ENCODE results near the gene UGCG. TPM values are rescaled to one million over a fixed set of nuclear protein-coding genes. Genes with fewer than 3 reads are reported as not detected.
"Not testable (repeated sequence)": the region's sequence is repeated elsewhere in the genome, so short reads cannot be mapped to it uniquely, and the experiment has no call there.

The UGCG gene
- polyA plus RNA-seq, 3 donors, result 66.8 to 86.1 (median 78.8) TPM

DNA sequence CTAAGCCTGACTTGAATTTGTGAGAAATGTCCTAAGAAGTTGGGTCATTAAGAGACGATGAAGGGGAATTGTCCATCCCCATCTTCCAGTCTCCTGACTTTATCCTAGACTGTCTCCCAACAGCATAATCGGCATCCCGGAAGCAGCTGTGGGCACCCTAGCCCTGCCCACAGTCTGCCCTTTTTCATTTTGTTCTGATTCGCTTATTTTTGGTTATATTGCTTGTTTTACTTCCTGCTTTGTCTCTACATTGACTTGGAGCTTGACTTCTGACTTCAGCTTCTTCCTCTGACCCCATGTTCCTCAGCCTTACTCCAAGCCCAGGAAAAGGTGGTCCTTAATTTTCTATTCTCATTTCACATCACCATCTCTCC, 41.8 kb downstream of the UGCG start:
- no peak for DNase-seq (ENCODE audit: extremely low read depth in 1 of 11, low read depth in 9 of 11, low spot score in 4 of 11)

DNA sequence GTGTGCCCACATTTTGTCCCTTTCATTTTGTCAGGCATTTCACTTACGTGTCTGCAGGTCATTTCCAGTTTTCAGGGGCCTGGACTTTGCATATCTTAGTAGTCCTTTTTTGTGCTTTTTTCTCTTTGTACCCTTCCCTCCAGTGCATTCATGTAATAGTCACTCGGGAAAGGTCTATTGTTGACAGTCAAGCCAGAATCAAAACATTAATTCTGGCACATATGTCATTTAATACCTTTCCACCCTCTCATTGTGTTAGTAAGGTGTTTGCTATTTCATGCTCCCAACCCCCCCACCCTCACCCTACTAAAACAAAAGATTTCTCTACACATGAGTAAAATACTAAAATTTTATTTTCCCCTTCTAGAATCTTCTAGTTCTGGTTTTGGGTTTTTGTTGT, 42.7 kb downstream of the UGCG start:
- DNase-seq (ENCODE audit: extremely low read depth in 1 of 11, low read depth in 9 of 11, low spot score in 4 of 11), result no peak

DNA sequence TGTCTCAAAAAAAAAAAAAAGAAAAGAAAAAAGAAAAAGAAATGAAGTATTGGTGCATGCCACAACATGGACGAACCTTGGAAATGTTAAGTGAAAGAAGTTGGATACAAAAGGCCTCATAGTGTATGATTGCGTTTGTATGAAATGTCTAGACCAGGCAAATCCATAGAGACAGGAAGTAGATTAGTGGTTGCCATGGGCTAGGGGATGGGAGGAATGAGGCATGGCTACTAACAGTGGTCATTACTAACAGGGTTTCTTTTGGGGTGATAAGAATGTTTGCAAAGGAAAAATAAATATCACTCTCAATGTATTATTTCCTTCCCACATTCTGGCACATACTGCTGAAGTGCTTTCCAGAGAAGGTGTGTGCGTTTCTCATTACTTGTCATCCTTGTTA, 44.1 kb downstream of the UGCG start:
- DNase-seq (ENCODE audit: extremely low read depth in 1 of 11, low read depth in 9 of 11, low spot score in 4 of 11), result no peak

DNA sequence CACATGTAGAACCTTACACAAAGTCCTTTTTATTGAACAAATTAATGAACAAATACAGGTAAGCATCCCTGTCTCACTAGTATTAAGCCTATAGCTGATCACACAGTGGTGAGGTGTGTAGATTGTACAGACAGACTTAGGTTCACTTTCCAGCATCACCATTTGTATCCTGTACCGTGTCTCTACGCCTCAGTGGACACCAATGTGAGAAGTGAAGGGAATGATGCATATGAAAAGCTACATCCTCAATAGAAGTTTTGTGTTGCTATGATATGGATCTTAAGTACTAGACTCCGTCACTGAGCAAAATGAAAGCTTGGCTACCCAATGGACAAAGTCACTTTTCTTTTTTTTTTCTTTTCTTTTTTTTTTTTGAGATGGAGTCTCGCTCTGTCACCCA, 46.6 kb downstream of the UGCG start:
- no peak for DNase-seq (ENCODE audit: extremely low read depth in 1 of 11, low read depth in 9 of 11, low spot score in 4 of 11)

DNA sequence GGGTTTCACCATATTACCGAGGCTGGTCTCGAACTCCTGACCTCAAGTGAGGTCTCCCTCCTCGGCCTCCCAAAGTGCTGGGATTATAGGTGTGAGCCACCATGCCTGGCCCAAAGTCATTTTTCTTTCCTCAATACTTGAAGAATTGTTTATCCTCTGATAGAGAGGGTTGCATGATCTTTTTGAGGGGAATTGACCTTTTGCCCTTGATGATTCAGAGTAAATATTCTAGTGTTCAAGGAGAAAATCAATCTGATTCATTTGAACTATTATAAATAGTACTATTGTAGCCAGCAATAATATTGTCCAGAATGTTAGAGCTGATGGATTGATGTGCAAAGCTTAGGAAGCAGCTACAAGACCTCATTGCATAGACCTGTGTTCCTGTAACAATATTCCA, 47.1 kb downstream of the UGCG start:
- DNase-seq (ENCODE audit: extremely low read depth in 1 of 11, low read depth in 9 of 11, low spot score in 4 of 11), result no peak

DNA sequence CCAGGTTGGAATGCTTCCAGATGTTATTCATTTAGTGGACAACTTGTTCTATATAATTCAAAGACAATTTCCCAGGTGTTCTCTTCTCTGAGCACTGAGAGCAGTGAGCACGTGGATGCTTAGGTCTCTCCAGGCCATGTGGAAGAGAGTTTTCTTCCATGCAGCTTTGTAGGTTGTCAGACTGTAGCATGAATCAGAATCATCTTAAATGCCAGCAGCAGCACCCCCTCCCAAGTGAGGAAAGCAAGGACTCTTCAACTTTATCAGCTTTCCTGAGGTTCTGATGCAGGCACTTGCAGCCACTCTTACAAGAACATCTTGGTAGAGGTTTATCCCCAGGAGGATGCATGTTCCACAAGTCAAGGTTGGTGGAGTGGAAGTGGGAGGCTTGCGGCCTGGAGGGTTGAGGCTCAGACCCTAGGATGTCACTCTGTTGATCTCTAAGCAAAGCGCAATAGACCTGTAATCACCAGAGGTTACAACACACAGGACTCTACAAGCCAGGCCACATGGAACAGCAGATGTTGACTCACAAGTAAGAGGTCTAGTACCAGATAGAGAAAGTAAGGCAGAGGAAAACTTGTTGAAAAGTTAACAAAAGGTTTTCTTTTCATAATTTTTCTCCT, 47.7 kb downstream of the UGCG start:
- DNase-seq (ENCODE audit: extremely low read depth in 1 of 11, low read depth in 9 of 11, low spot score in 4 of 11), result no peak

DNA sequence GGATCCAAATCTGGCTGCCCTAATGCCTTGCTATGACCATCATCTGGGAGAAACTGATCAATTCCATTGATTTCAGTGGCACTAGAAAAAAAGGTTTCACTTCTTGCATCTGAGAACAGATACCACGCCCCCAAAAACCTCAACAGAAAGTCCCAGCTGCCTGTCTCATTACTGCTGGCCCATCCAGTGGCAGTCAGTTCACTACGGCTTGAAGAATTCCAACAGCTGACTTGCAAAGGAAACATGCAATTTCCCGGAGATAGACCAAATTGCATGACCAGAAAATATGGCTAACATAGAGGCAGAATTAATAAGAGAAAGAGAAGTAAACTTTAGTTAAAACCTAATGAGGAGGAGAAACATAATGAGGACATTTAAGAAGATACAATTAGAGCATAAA, 48.6 kb downstream of the UGCG start:
- DNase-seq (ENCODE audit: extremely low read depth in 1 of 11, low read depth in 9 of 11, low spot score in 4 of 11), result no peak

DNA sequence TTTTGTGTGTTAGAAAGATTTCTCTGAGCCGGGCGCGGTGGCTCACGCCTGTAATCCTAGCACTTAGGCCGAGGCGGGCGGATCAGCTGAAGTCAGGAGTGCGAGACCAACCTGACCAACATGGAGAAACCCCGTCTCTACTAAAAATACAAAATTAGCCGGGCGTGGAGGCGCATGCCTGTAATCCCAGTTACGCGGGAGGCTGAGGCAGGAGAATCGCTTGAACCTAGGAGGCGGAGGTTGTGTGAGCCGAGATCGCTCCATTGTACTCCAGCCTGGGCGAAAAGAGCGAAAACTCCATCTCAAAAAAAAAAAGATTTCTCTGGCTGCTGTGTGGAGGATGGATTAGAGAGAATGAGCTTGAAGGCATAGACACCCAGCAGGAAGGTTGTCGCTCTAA, 51.5 kb downstream of the UGCG start:
- not testable (repeated sequence) for DNase-seq (ENCODE audit: extremely low read depth in 1 of 11, low read depth in 9 of 11, low spot score in 4 of 11)

DNA sequence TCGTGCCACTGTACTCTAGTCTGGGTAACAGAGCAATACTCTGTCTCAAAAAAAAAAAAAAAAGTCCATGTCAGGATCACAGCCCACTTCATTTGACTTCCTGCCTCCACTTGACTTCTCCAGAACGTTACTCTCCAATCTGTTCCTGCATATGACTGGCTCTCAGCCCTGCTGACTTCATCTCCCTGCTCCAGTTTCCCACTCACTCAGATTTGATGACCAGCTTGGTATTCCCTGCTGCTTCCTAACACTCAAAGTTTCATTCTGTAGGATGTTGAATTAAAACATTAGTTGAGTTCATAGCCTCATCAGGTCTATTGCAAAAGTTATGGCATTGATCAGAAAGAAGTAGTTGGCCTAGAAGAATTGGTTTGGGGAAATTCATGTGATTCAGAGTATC, 52.3 kb downstream of the UGCG start:
- DNase-seq (ENCODE audit: extremely low read depth in 1 of 11, low read depth in 9 of 11, low spot score in 4 of 11), result no peak

DNA sequence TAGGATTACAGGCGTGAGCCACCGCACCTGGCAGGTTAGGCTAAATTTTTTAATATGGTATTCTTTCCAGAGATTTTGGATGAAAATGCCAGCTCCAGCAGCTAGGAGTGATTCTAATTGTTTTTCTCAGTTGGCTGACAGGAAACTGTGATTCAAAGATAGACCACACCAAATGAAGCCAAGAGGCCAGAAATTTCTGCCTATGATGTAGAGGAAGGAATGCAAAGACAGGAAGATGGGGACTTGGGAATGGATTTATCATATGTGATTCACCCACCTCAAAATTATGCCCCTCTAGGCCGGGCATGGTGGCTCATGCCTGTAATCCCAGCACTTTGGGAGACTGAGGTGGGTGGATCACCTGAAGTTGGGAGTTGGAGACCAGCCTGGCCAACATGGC, 53.3 kb downstream of the UGCG start:
- no peak for DNase-seq (ENCODE audit: extremely low read depth in 1 of 11, low read depth in 9 of 11, low spot score in 4 of 11)

DNA sequence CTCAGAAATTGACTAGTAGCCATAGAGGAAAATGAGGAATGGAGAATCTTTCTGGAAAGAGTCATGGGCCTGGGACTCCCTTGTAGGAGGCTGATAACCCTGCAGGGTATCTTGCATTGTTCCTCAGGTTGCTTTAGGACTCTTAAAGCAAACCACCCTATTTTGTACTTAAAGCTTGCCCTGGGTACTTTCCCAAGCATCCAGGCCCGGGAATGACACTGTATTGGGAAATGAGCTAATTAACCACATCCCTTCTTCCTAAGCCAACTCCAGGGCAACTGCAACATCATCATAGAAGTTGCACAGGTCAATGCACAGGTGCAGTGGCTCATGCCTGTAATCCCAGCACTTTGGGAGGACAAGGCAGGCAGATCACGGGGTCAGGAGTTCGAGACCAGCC, 55.9 kb downstream of the UGCG start:
- no peak for DNase-seq (ENCODE audit: extremely low read depth in 1 of 11, low read depth in 9 of 11, low spot score in 4 of 11)

DNA sequence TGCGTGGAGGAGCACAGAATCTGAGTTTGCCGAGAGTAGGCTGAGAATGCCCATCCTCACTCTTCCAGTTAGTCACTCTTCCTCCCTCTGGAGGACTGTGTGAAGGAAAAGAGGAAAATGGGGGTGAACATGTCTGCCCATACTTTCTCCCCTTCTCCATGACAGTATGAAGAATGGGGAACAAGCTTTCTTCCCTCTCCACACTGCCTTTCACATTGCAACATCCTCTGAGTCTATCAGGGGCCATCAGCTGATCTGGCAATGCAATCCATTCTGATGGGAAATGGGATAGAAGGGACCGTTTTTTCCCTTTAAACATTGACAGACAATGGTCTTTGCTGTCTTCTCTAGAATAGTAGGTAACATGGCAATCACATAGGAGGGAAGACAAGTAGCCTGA, 56.8 kb downstream of the UGCG start:
- no peak for DNase-seq (ENCODE audit: extremely low read depth in 1 of 11, low read depth in 9 of 11, low spot score in 4 of 11)

DNA sequence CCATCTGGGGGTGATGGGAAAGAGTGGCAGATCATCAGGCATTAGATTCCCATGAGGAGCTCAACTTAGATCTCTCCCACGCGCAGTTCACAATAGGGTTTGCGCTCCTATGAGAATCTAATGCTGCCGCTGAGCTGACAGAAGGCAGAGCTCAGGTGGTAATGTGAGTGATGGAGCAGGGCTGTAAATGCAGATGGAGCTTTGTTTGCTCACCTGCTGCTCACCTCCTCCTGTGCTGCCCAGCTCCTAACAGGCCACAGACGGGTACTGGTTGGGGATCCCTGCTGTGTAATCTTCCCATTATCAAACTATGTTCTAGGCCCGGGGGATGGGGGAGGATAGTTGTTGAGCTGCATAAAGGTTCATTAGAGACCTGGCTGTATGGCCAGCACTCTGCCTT, 58.4 kb downstream of the UGCG start:
- no peak for DNase-seq (ENCODE audit: extremely low read depth in 1 of 11, low read depth in 9 of 11, low spot score in 4 of 11)

DNA sequence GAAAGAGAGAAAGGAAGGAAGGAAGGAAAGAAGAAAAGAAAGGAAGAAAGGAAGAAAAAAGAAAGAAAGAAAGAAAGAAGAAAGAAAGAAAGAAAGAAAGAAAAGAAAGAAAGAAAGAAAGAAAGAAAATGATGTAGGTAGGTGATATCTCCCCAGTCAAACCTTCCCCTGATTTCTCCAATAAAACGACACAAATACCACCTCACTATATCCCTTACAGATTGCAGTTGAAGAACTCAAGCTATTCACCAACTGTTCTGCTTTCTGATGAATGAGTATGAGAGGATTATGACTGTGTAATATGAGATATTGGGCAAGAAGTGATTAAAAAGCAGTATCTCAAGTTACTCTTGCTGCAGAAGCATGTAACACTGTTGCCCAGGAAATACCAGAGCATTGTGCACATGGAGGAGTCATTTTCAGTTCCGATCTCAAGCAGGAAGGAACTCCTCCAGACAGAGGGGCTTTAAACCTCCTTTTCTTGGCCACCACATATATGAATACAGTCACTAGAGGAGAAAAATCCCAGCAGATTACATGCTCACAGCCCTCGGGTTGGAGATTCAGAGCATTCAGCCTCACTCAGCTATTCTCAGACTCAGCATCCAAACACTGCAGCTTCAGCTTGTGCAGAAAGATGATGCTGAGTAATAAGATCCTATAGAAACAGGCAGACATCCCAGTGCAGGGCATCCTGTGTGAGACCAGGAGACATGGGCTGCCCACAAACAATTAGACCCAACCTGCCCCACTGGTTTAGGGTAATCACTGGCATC, 61.4 kb downstream of the UGCG start:
- DNase-seq (ENCODE audit: extremely low read depth in 1 of 11, low read depth in 9 of 11, low spot score in 4 of 11), result peak in 7 of 11 donors; percentile 33 to 46 (median 38)

DNA sequence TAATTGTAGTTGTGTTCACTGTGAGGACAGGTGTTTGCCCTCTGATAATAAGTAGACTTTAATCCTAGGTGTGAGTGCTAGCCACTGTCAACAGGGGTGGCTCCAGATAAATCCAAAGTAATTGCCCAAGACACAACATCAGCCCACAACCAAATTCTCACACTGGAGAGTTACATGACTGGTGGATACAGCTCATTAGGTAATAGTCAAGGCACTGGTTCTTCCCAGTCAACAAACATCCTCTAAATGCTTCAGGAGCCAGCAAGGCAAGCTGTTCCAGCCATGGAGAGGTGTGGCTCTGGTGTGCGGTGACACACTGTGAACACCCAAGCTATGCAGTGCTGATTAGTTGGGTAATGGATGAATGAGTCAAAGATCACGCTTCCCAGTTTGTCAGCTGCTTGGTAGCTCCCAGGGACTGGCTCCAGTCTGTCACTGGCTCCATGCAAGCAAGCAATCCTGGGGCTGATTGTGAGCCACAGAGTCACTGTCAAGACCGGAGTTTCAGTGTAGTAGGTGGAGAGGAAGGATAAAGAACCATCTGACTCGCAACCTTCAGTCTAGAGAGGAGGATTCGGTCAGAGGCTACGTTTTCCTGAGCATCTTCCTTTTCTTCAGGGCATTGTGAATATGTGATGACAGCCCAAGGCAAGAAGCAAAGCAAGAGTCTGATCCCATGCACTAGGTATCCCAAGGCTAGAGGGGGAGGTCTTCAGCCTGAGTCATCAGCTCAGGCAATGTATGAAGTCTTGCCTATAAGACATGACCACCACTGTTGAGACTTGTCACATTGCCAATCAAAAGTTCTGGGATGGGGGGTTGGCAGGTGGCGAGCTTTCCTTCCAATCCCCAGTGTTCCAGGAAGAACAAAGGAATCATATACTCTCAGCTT, 63.1 kb downstream of the UGCG start:
- no peak for DNase-seq (ENCODE audit: extremely low read depth in 1 of 11, low read depth in 9 of 11, low spot score in 4 of 11)

DNA sequence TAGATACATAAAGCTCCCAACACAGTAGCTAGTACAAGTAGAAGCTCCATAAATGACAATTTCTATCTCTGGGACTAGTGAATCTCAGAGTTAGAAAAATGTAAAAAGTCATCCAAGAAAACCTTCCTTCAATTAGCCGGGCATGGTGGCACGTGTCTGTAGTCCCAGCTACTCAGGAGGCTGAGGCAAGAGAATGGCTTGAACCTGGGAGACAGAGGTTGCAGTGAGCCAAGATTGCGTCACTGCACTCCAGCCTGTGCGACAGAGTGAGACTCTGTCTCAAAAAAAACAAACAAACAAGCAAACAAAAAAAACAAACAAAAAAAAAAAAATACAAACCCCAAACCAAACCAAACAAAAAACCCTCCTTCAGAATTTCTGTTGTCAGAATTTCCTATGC, 63.9 kb downstream of the UGCG start:
- DNase-seq (ENCODE audit: extremely low read depth in 1 of 11, low read depth in 9 of 11, low spot score in 4 of 11), result not testable (repeated sequence)

DNA sequence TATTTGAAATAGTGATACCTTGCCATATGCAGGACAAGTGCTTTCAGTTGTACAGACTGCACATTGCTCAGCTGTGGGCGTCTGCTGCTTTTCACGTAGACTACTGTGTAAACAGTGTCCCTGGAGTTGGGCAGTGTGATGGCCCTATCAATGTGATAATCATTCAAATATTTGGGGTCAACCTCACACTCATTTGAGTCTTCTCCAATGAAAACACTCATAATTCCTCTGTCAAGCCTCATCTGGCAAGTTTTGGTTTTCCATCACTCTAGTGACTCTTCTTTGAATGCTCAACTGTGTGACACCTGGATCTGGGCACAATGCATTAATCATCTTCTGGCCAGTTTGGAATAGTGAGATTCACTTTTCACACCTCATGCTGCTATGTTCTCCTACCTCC, 64.4 kb downstream of the UGCG start:
- no peak for DNase-seq (ENCODE audit: extremely low read depth in 1 of 11, low read depth in 9 of 11, low spot score in 4 of 11)

DNA sequence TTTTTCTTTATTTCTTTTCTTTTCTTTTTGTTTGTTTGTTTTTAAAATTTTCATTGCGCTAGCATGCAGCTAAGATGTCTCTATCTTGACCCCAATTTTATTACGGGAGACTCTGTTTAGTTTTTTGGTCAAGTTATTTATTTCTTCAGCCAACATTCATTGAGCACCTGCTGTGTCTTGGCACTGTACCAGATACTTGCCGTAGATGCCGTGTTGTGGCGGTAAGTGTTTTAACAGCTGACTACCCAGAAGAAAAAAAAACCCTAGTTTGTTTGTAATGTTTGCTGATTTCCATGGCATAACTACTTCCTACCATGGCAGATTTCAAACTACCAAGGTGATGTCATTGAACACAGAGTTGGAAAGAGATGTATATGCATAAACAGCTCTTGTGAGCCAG, 65.0 kb downstream of the UGCG start:
- DNase-seq (ENCODE audit: extremely low read depth in 1 of 11, low read depth in 9 of 11, low spot score in 4 of 11), result no peak

DNA sequence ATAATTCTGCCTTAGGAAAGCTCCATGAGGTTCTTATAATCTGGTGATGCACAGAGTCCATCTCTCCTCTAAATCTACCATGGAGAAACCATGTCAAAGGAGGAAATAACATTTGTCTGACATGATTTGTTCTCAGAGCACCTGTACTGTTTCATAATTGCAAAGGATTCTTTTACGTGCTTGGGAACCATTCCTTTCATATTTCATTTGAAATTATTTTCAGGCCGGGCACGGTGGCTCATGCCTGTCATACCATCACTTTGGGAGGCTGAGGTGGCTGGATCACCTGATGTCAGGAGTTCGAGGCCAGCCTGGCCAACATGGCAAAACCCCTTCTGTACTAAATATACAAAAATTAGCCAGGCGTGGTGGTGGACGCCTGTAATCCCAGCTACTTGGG, 65.4 kb downstream of the UGCG start:
- DNase-seq (ENCODE audit: extremely low read depth in 1 of 11, low read depth in 9 of 11, low spot score in 4 of 11), result no peak

DNA sequence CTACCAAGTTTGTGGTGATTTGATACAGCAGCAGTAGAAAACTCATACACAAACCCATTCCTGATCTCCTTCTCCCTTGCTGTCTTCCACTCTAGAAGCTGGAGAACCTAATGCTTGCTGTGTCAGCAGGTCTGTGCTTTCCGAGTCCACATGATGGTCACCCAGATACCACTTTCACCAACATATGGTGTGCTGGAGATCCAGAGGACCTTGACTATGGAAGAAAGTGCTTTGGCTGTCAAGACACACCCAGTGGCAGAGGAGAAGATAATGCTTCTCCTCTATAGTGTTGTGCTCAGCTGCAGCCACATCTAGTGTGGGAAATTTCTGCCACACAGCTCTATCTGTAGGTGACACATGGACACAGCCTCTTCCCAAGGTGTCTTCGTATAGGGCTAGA, 67.4 kb downstream of the UGCG start:
- DNase-seq (ENCODE audit: extremely low read depth in 1 of 11, low read depth in 9 of 11, low spot score in 4 of 11), result no peak
